ENCODE results near the gene PDCD1. TPM values are rescaled to one million over a fixed set of nuclear protein-coding genes. Genes with fewer than 3 reads are reported as not detected.

PDCD1 gene
- total RNA-seq, 4 donors from 2014 or later, result 0.37 to 4.8 (median 0.68) TPM

GRCh38 chr2:241887806-241888522 is 29.3 kb upstream of the PDCD1 start:
- no peak for TF ChIP-seq CTCF (IDR thresholded peaks at IDR 0.05)
- DNase-seq (ENCODE audit: low spot score) (no peak), ATAC-seq (ENCODE audit: low FRiP score) (no peak)

GRCh38 chr2:241886840-241887447 is 28.2 kb upstream of the PDCD1 start:
- DNase-seq (ENCODE audit: low spot score), result no peak
- no peak for ATAC-seq (ENCODE audit: low FRiP score)
- TF ChIP-seq CTCF (IDR thresholded peaks at IDR 0.05), result no peak

GRCh38 chr2:241885946-241886643 is 27.4 kb upstream of the PDCD1 start:
- DNase-seq (ENCODE audit: low spot score) (no peak), ATAC-seq (ENCODE audit: low FRiP score) (no peak)
- no peak for TF ChIP-seq CTCF (IDR thresholded peaks at IDR 0.05)

GRCh38 chr2:241885291-241885945 is 26.7 kb upstream of the PDCD1 start:
- no peak for TF ChIP-seq CTCF (IDR thresholded peaks at IDR 0.05)
- no peak for DNase-seq (ENCODE audit: low spot score)
- no peak for ATAC-seq (ENCODE audit: low FRiP score)

GRCh38 chr2:241884951-241885290 is 26.2 kb upstream of the PDCD1 start:
- no peak for TF ChIP-seq CTCF (IDR thresholded peaks at IDR 0.05)
- no peak for ATAC-seq (ENCODE audit: low FRiP score)

GRCh38 chr2:241882091-241882625 is 23.5 kb upstream of the PDCD1 start:
- DNase-seq (ENCODE audit: low spot score) (no peak), ATAC-seq (ENCODE audit: low FRiP score) (no peak)
- TF ChIP-seq CTCF (IDR thresholded peaks at IDR 0.05), result no peak

More at GRCh38 chr2:241884951-241885290, 26.2 kb upstream of the PDCD1 start:
- DNase-seq (ENCODE audit: low spot score), result no peak

Data from omental fat pad (tissue), 4 donors.